Right lobe of liver (tissue), 6 donors: ENCODE data around the gene GJC2. TPM values are rescaled to one million over a fixed set of nuclear protein-coding genes. Genes with fewer than 3 reads are reported as not detected.

Experiments used
- ATAC-seq, 4 donors: fragments of 200-7000 bp; cut with Tn5 transposase; one replicate each; pipeline ENCODE4 v1.9.1; 2020; ENCODE audit warnings: mild to moderate bottlenecking in 4 of 4, moderate library complexity in 4 of 4
- DNase-seq, 3 donors: peaks; one replicate each; pipeline ENCODE4 v3.0.0-alpha.2; 2020
- H3K27ac ChIP-seq, 3 donors: fragments of 200-600 bp; one replicate each; pipeline ENCODE4 v1.8.0; 2022
- H3K27me3 ChIP-seq, 2 donors: fragments of 200-600 bp; one replicate each; pipeline ENCODE4 v1.8.0; 2022
- H3K36me3 ChIP-seq, 4 donors: fragments of 200-600 bp; sonication (generic) in 1 of 4; one replicate each; pipeline versions ENCODE4 v1.5.1 to v1.8.0; 2017 to 2022; ENCODE audit warnings: control low read depth in 1 of 4
- H3K4me1 ChIP-seq, 4 donors: fragments of 200-600 bp; sonication (generic) in 1 of 4; one replicate each; pipeline versions ENCODE4 v1.5.1 to v1.8.0; 2017 to 2022; ENCODE audit warnings: control low read depth in 1 of 4
- H3K4me3 ChIP-seq, 3 donors: fragments of 200-600 bp; one replicate each; pipeline ENCODE4 v1.8.0; 2022
- H3K9me3 ChIP-seq, 4 donors: fragments of 200-600 bp; sonication (generic) in 1 of 4; one replicate each; pipeline versions ENCODE4 v1.5.1 to v1.8.0; 2017 to 2022; ENCODE audit warnings: control low read depth in 1 of 4
- CTCF ChIP-seq, 4 donors: fragments of 200-600 bp in 3 of 4; fragments of 450-650 bp in 1 of 4; IDR thresholded peaks; one replicate each; pipeline versions ENCODE4 v1.5.1 to v1.8.0; 2016 to 2022; ENCODE audit warnings: antibody characterized with exemption in 4 of 4, mild to moderate bottlenecking in 2 of 4
- POLR2A ChIP-seq: fragments of 450-650 bp; IDR thresholded peaks from one replicate; pipeline ENCODE4 v1.6.1; 2017; ENCODE audit warnings: antibody characterized with exemption, mild to moderate bottlenecking
- WGBS: methylation state at CpG from one replicate; pipeline ENCODE4 v1.1.6; 2018; ENCODE audit warnings: low coverage, low lambda C conversion rate; ENCODE audit not compliant: insufficient coverage; ENCODE audit errors: missing lambda C conversion rate; 5-methylcytosine and 5-hydroxymethylcytosine counted together
- intact Hi-C, 2 donors: fragments of 100-400 bp; cut with DNase I; formaldehyde crosslinking; loops; one replicate each; pipeline versions ENCODE4 v1.11.2 to v1.14.1; 2022
- total RNA-seq, 6 experiments: library from RNA; depleted of rRNA in 2 of 6; stranded (reverse); fragments of >200 nt in 2 of 6; fragmentation: NEBNext Ultra II Directional in 3 of 6; extraction: Animal tissue kit (Norgen Biotek cat#: 25700) in 3 of 6; gene quantifications; one replicate each; pipeline versions ENCODE4 v1.1.0 to v1.2.4, GENCODE V29; 2016 to 2023
- donor health status: DM: no; HTN: yes; CAD: no.
- donor health status: DM: no; HTN: no; CAD: no.
- donor health status: DM: no; HTN: no; CAD: no.
- donor health status: DM: no; HTN: yes; CAD: no.
- donor health status: DM: no; HTN: yes; CAD: no.

Gene GJC2
- total RNA-seq, 6 experiments from 2014 or later = 0.12 to 0.44 (median 0.16) TPM; not detected in 1

GRCh38 chr1:228154021-228154669 is 4.4 kb downstream of the GJC2 start:
- no peaks in the 10 kb centered on the region for H3K9me3 ChIP-seq
- TF ChIP-seq POLR2A = no peak
- no peak for TF ChIP-seq CTCF (IDR thresholded peaks at IDR 0.05)
- no peaks in the 10 kb centered on the region for H3K4me1 ChIP-seq
- no peaks in the 10 kb centered on the region for H3K36me3 ChIP-seq
- WGBS = 90% methylated on average over 5 of the region's 11 CpGs
- H3K27me3 ChIP-seq = no peaks in the 10 kb centered on the region
- no peak overlapping the region for H3K4me3 ChIP-seq
- ATAC-seq (no peak), DNase-seq (peak in 1 of 3 donors; percentile 24)
- intact Hi-C loops = no loop called here
- no peak overlapping the region for H3K27ac ChIP-seq

GRCh38 chr1:228154670-228155571 is 5.2 kb downstream of the GJC2 start:
- H3K4me3 ChIP-seq = no peak overlapping the region
- H3K27me3 ChIP-seq = no peaks in the 10 kb centered on the region
- 79% methylated on average over 10 of the region's 20 CpGs for WGBS
- no peak overlapping the region for H3K27ac ChIP-seq
- TF ChIP-seq POLR2A = no peak
- TF ChIP-seq CTCF (IDR thresholded peaks at IDR 0.05) = no peak
- H3K4me1 ChIP-seq = no peaks in the 10 kb centered on the region
- DNase-seq (peak in 1 of 3 donors; percentile 38), ATAC-seq (no peak)
- intact Hi-C loops = no loop called here
- no peaks in the 10 kb centered on the region for H3K9me3 ChIP-seq
- no peaks in the 10 kb centered on the region for H3K36me3 ChIP-seq

- intact Hi-C loops = no loop called here
- no peaks in the 10 kb centered on the region for H3K4me1 ChIP-seq
- ATAC-seq = no peak
- no peaks in the 10 kb centered on the region for H3K27me3 ChIP-seq
- no peak overlapping the region for H3K4me3 ChIP-seq
- WGBS = 67% methylated on average over 3 of the region's 16 CpGs
- no peak for TF ChIP-seq POLR2A
- no peak for TF ChIP-seq CTCF (IDR thresholded peaks at IDR 0.05)
- H3K9me3 ChIP-seq = no peaks in the 10 kb centered on the region
- H3K27ac ChIP-seq = no peak overlapping the region
- H3K36me3 ChIP-seq = no peaks in the 10 kb centered on the region
- peak in 1 of 3 donors; percentile 39 for DNase-seq
These were observed 6.1 kb downstream of the GJC2 start for GRCh38 chr1:228155596-228156514.

- intact Hi-C loops = no loop called here
- Histone ChIP-seq H3K9me3 (no peaks in the 10 kb centered on the region), H3K4me1 (no peaks in the 10 kb centered on the region), H3K27ac (no peak overlapping the region), H3K27me3 (no peaks in the 10 kb centered on the region), H3K4me3 (no peak overlapping the region), H3K36me3 (no peaks in the 10 kb centered on the region)
- peak in 1 of 3 donors; percentile 46 for DNase-seq
- no CpG with 5 or more reads among the region's 9 CpGs for WGBS
- ATAC-seq = no peak
- TF ChIP-seq CTCF (IDR thresholded peaks at IDR 0.05) (no peak), POLR2A (no peak)
These were observed 6.8 kb downstream of the GJC2 start for GRCh38 chr1:228156515-228156881.
